ENCODE data around the gene KRT76.

KRT76 gene

GRCh38 chr12:52729147-52729546 lies 48.0 kb downstream of the KRT76 start:
- Histone ChIP-seq H3F3A (ENCODE audit: insufficient read depth, low read length) (no peaks in the 10 kb centered on the region), H3K9me2 (ENCODE audit: low read depth, low read length) (no peaks in the 10 kb centered on the region), H3K36me3 (ENCODE audit: insufficient read depth, low read length) (no peaks in the 10 kb centered on the region), H2AFZ (ENCODE audit: low read length) (no peak overlapping the region), H3K4me1 (ENCODE audit: insufficient read depth, low read length, severe bottlenecking) (no peaks in the 10 kb centered on the region), H3K27me3 (ENCODE audit: insufficient read depth, low read length) (no peaks in the 10 kb centered on the region; the same call in 1 of the 2 replicates), H3K27ac (ENCODE audit: low read depth, low read length, poor library complexity, severe bottlenecking) (no peak overlapping the region), H3K79me2 (ENCODE audit: insufficient read depth, low read length) (no peaks in the 10 kb centered on the region), H3K4me3 (ENCODE audit: low read depth, low read length, poor library complexity, severe bottlenecking) (no peak overlapping the region), H3K9me3 (ENCODE audit: low read length) (no peaks in the 10 kb centered on the region), H3K9ac (ENCODE audit: low read length) (no peak overlapping the region), H4K20me1 (ENCODE audit: insufficient read depth, low read length) (no peaks in the 10 kb centered on the region), H3K4me2 (ENCODE audit: low read length) (no peak overlapping the region)
- no peak for TF ChIP-seq CTCF (IDR thresholded peaks at IDR 0.05; ENCODE audit: low read length)
- TF ChIP-seq EZH2 (IDR thresholded peaks at IDR 0.05; ENCODE audit: borderline replicate concordance, low read length): no peak

GRCh38 chr12:52728374-52728773 lies 48.8 kb downstream of the KRT76 start:
- Histone ChIP-seq H3K27me3 (ENCODE audit: insufficient read depth, low read length) (no peaks in the 10 kb centered on the region; the same call in 1 of the 2 replicates), H3F3A (ENCODE audit: insufficient read depth, low read length) (no peaks in the 10 kb centered on the region), H3K4me1 (ENCODE audit: insufficient read depth, low read length, severe bottlenecking) (no peaks in the 10 kb centered on the region), H2AFZ (ENCODE audit: low read length) (no peak overlapping the region), H3K27ac (ENCODE audit: low read depth, low read length, poor library complexity, severe bottlenecking) (no peak overlapping the region), H3K79me2 (ENCODE audit: insufficient read depth, low read length) (no peaks in the 10 kb centered on the region), H3K9me2 (ENCODE audit: low read depth, low read length) (no peaks in the 10 kb centered on the region), H3K9ac (ENCODE audit: low read length) (no peak overlapping the region), H3K4me3 (ENCODE audit: low read depth, low read length, poor library complexity, severe bottlenecking) (no peak overlapping the region), H3K9me3 (ENCODE audit: low read length) (no peaks in the 10 kb centered on the region), H3K4me2 (ENCODE audit: low read length) (no peak overlapping the region), H3K36me3 (ENCODE audit: insufficient read depth, low read length) (no peaks in the 10 kb centered on the region), H4K20me1 (ENCODE audit: insufficient read depth, low read length) (no peaks in the 10 kb centered on the region)
- TF ChIP-seq CTCF (IDR thresholded peaks at IDR 0.05; ENCODE audit: low read length) (no peak), EZH2 (IDR thresholded peaks at IDR 0.05; ENCODE audit: borderline replicate concordance, low read length) (no peak)

GRCh38 chr12:52727037-52727436 lies 50.1 kb downstream of the KRT76 start:
- H3K9me3 ChIP-seq (ENCODE audit: low read length): no peaks in the 10 kb centered on the region
- no peaks in the 10 kb centered on the region for H4K20me1 ChIP-seq (ENCODE audit: insufficient read depth, low read length)
- H3K79me2 ChIP-seq (ENCODE audit: insufficient read depth, low read length): no peaks in the 10 kb centered on the region
- no peaks in the 10 kb centered on the region for H3K9me2 ChIP-seq (ENCODE audit: low read depth, low read length)
- TF ChIP-seq CTCF (IDR thresholded peaks at IDR 0.05; ENCODE audit: low read length): no peak
- TF ChIP-seq EZH2 (IDR thresholded peaks at IDR 0.05; ENCODE audit: borderline replicate concordance, low read length): no peak
- no peak overlapping the region for H3K27ac ChIP-seq (ENCODE audit: low read depth, low read length, poor library complexity, severe bottlenecking)
- H3K27me3 ChIP-seq (ENCODE audit: insufficient read depth, low read length): no peaks in the 10 kb centered on the region; the same call in 1 of the 2 replicates
- H3K36me3 ChIP-seq (ENCODE audit: insufficient read depth, low read length): no peaks in the 10 kb centered on the region
- H3K9ac ChIP-seq (ENCODE audit: low read length): no peak overlapping the region
- no peaks in the 10 kb centered on the region for H3F3A ChIP-seq (ENCODE audit: insufficient read depth, low read length)
- H3K4me2 ChIP-seq (ENCODE audit: low read length): no peak overlapping the region
- no peak overlapping the region for H2AFZ ChIP-seq (ENCODE audit: low read length)
- H3K4me1 ChIP-seq (ENCODE audit: insufficient read depth, low read length, severe bottlenecking): no peaks in the 10 kb centered on the region
- no peak overlapping the region for H3K4me3 ChIP-seq (ENCODE audit: low read depth, low read length, poor library complexity, severe bottlenecking)
